A204.1 (cell line): ENCODE data around the gene SSBP2.
"Not testable (repeated sequence)": the region's sequence is repeated elsewhere in the genome, so short reads cannot be mapped to it uniquely, and the experiment has no call there.

ENCODE experiments used
- FAIRE-seq: peaks from 2 replicates; lab custom pipeline; 2012; peaks lifted over from hg19 to GRCh38; lab: Jason Lieb, UNC

SSBP2 gene

GRCh38 chr5:81520769-81521168 lies 230.1 kb downstream of the SSBP2 start:
- no peak for FAIRE-seq

- FAIRE-seq = no peak
These were observed 231.5 kb downstream of the SSBP2 start for GRCh38 chr5:81519217-81519905.

GRCh38 chr5:81517462-81517861 lies 233.4 kb downstream of the SSBP2 start:
- peak; percentile 91 for FAIRE-seq

- FAIRE-seq = no peak
These were observed 234.8 kb downstream of the SSBP2 start for GRCh38 chr5:81516091-81516490.

GRCh38 chr5:81513982-81514381 lies 236.9 kb downstream of the SSBP2 start:
- peak; percentile 90 for FAIRE-seq

GRCh38 chr5:81513473-81513872 lies 237.4 kb downstream of the SSBP2 start:
- FAIRE-seq = no peak

- FAIRE-seq = peak; percentile 98
These were observed 243.9 kb downstream of the SSBP2 start for GRCh38 chr5:81506900-81507588.

- no peak for FAIRE-seq
These were observed 244.5 kb downstream of the SSBP2 start for GRCh38 chr5:81506378-81506777.

GRCh38 chr5:81505672-81506071 lies 245.2 kb downstream of the SSBP2 start:
- peak; percentile 89 for FAIRE-seq

GRCh38 chr5:81503602-81504001 lies 247.3 kb downstream of the SSBP2 start:
- not testable (repeated sequence) for FAIRE-seq

GRCh38 chr5:81495286-81495685 lies 255.6 kb downstream of the SSBP2 start:
- FAIRE-seq = no peak

- no peak for FAIRE-seq
These were observed 262.0 kb downstream of the SSBP2 start for GRCh38 chr5:81488862-81489261.

- FAIRE-seq = no peak
These were observed 264.2 kb downstream of the SSBP2 start for GRCh38 chr5:81486711-81487110.

GRCh38 chr5:81482595-81482994 lies 268.3 kb downstream of the SSBP2 start:
- no peak for FAIRE-seq

- not testable (repeated sequence) for FAIRE-seq
These were observed 277.5 kb downstream of the SSBP2 start for GRCh38 chr5:81473395-81473794.

- FAIRE-seq = no peak
These were observed 281.2 kb downstream of the SSBP2 start for GRCh38 chr5:81469676-81470075.

GRCh38 chr5:81450940-81451339 lies 300.0 kb downstream of the SSBP2 start:
- no peak for FAIRE-seq

- FAIRE-seq = no peak
These were observed 315.9 kb downstream of the SSBP2 start for GRCh38 chr5:81435023-81435422.

GRCh38 chr5:81429985-81430384 lies 320.9 kb downstream of the SSBP2 start:
- peak; percentile 91 for FAIRE-seq

GRCh38 chr5:81429363-81429762 lies 321.5 kb downstream of the SSBP2 start:
- FAIRE-seq = peak; percentile 19

- no peak for FAIRE-seq
These were observed 322.0 kb downstream of the SSBP2 start for GRCh38 chr5:81428861-81429260.

GRCh38 chr5:81428446-81428845 lies 322.5 kb downstream of the SSBP2 start:
- FAIRE-seq = no peak

GRCh38 chr5:81427566-81427965 lies 323.3 kb downstream of the SSBP2 start:
- no peak for FAIRE-seq
